ENCODE results near the gene CASD1. TPM values are rescaled to one million over a fixed set of nuclear protein-coding genes. Genes with fewer than 3 reads are reported as not detected.
A peak's percentile ranks its signal among the peaks of the same experiment; 100 is the strongest.

The CASD1 gene
- 4.9 and 18.7 TPM in 2 replicates for total RNA-seq (ENCODE audit: low replicate concordance)

DNA sequence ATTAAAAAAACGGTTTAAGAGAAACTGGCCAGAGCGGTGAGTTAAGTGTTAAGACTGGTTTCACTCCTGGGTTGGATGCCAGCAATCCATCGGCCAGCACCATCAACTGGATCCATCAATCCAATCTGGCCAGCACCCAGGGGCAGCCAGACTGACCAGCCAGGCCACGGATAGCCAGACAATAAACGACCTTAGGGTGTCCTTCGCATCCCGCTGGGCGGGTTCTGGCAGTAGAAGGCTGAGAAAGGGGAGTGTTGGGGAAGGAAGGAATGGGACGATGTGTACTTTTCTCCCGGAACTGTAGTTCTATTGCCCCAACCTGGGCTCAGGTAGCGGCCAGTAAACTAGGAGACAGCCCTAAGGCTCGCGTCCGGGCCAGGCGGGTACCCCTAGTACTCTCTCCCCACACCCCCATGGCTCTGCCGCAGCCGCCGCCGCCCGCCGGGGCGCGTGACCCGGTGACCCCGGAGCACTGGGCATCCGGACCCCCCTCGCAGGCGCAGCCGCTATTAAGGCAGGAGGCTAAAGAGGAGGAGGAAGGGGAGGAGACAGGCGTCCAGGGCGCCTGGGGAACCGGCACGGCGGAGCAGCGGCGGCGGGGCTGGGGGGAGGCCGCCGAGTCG, at the start of gene CASD1:
TSS of gene CASD1 (plus strand) at position 546 of the 623 bp plus-strand sequence. CDS start 276 bp downstream, outside the sequence.
- peak; percentile 16 for DNase-seq (ENCODE audit: low read depth)
- TF ChIP-seq, protein P1, sequence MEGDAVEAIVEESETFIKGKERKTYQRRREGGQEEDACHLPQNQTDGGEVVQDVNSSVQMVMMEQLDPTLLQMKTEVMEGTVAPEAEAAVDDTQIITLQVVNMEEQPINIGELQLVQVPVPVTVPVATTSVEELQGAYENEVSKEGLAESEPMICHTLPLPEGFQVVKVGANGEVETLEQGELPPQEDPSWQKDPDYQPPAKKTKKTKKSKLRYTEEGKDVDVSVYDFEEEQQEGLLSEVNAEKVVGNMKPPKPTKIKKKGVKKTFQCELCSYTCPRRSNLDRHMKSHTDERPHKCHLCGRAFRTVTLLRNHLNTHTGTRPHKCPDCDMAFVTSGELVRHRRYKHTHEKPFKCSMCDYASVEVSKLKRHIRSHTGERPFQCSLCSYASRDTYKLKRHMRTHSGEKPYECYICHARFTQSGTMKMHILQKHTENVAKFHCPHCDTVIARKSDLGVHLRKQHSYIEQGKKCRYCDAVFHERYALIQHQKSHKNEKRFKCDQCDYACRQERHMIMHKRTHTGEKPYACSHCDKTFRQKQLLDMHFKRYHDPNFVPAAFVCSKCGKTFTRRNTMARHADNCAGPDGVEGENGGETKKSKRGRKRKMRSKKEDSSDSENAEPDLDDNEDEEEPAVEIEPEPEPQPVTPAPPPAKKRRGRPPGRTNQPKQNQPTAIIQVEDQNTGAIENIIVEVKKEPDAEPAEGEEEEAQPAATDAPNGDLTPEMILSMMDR (IDR thresholded peaks at IDR 0.05; ENCODE audit: insufficient read depth, low read length) = no peak
- peak within 1 kb of the TSS; percentile 76 for H3K4me3 ChIP-seq (ENCODE audit: low read depth, low read length)

- TF ChIP-seq, protein P1 (IDR thresholded peaks at IDR 0.05; ENCODE audit: insufficient read depth, low read length) = no peak
- no peak overlapping the region for H3K4me3 ChIP-seq (ENCODE audit: low read depth, low read length)
- no peak for DNase-seq (ENCODE audit: low read depth)
Observed at GRCh38 chr7:94466516-94466915, 43.1 kb upstream of the CASD1 start.

- no peak for DNase-seq (ENCODE audit: low read depth)
- TF ChIP-seq, protein P1 (IDR thresholded peaks at IDR 0.05; ENCODE audit: insufficient read depth, low read length) = no peak
- H3K4me3 ChIP-seq (ENCODE audit: low read depth, low read length) = no peak overlapping the region
Observed at GRCh38 chr7:94471604-94472003, 38.0 kb upstream of the CASD1 start.

DNA sequence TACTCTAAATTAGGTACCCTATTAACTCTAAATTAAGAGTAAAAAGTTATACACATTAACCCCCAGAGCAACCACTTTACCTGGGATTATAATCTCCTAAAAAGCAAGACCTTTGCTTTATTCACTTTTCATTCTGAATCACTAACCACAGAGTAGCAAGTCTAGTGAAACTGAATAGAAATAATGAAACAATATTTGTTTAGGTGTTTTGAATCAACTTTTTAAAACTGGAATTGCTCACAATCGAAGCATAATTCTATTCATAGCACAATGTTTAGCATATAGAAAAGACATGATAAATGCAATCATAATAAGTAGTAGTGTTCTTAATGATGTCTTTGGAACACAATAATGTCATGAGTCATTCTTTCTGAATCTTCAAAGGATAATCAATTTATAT, 37.0 kb upstream of the CASD1 start:
- no peak overlapping the region for H3K4me3 ChIP-seq (ENCODE audit: low read depth, low read length)
- TF ChIP-seq, protein P1 (IDR thresholded peaks at IDR 0.05; ENCODE audit: insufficient read depth, low read length) = no peak
- no peak for DNase-seq (ENCODE audit: low read depth)

DNA sequence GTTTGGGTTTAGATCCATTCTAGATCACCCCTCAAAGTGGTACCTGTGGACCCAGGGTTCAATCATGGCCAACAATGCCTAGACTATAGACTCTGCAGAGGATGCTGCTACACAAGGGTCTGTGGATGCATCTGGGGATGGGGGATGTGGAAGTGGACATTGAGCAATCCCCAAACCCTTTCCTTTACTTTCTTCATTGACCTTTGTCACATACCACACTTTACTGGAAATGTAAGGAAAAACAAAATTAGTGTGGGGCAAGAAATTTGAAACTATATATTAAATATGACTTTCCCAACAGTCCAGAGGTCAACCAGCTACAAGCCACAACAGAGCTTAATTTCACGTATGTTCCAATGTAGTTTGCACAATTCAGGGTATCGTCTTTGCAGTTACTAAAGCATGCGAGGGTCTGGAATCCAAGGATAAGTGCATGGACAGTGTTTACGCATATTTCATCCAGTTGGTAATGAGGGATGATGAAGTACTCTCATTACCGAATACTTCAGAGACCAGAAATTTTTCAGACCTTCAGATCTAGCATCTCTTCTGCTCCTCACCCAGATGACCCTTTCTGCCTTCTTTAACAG, 33.3 kb upstream of the CASD1 start:
- no peak overlapping the region for H3K4me3 ChIP-seq (ENCODE audit: low read depth, low read length)
- TF ChIP-seq, protein P1 (IDR thresholded peaks at IDR 0.05; ENCODE audit: insufficient read depth, low read length) = no peak
- no peak for DNase-seq (ENCODE audit: low read depth)

GRCh38 chr7:94477878-94478277, 31.7 kb upstream of the CASD1 start:
- DNase-seq (ENCODE audit: low read depth) = no peak
- H3K4me3 ChIP-seq (ENCODE audit: low read depth, low read length) = no peak overlapping the region
- TF ChIP-seq, protein P1 (IDR thresholded peaks at IDR 0.05; ENCODE audit: insufficient read depth, low read length) = no peak

All from fibroblast of the aortic adventitia (primary cell).